Effector memory CD8-positive, alpha-beta T cell (primary cell): ENCODE results near the gene DNAJB6.

Experiments
- ATAC-seq: fragments of 150-1000 bp; cut with Tn5 transposase; replicated peaks from 2 replicates; pipeline ENCODE4 v1.10.0; 2021; ENCODE audit warnings: mild to moderate bottlenecking, moderate library complexity
- DNase-seq, 3 experiments: peaks; one replicate each; pipeline ENCODE4 v3.0.0; 2021
- H3K27ac Mint-ChIP-seq, 2 donors: one replicate each; pipeline ENCODE4 v1.8.0; 2022; ENCODE audit warnings: mild to moderate bottlenecking in 2 of 2, mixed read lengths in 2 of 2, moderate library complexity in 2 of 2
- H3K27me3 Mint-ChIP-seq, 2 donors: one replicate each; pipeline ENCODE4 v1.8.0; 2022; ENCODE audit warnings: mixed read lengths in 2 of 2
- H3K36me3 Mint-ChIP-seq: one replicate; pipeline ENCODE4 v1.8.0; 2022; ENCODE audit warnings: mild to moderate bottlenecking, moderate library complexity, mixed read lengths; ENCODE audit not compliant: insufficient read depth
- H3K4me1 Mint-ChIP-seq, 2 donors: one replicate each; pipeline ENCODE4 v1.8.0; 2022; ENCODE audit warnings: low read depth in 2 of 2, mixed read lengths in 2 of 2
- H3K4me3 Mint-ChIP-seq, 2 donors: one replicate each; pipeline ENCODE4 v1.8.0; 2022; ENCODE audit warnings: mild to moderate bottlenecking in 2 of 2, mixed read lengths in 2 of 2, moderate library complexity in 2 of 2
- H3K9me3 Mint-ChIP-seq, 2 donors: one replicate each; pipeline ENCODE4 v1.8.0; 2022; ENCODE audit warnings: mixed read lengths in 2 of 2

DNAJB6 gene

DNA sequence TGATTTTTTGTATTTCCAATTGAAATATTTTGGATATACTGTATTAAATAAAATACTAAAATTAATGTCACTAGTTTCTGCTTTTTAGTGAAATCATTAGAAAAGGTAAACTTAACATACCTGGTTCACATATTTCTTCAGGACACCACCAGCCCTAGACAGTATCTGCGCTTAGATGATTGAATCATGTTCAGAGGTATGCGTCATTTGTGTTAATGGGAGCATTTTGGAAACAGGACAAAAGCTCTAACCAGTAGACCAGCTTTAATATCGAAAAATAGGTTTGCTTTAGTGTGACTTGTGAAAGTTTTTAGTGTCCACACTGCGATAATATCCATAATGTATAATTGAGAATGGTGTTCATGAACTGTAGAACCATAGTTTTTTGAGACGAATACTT is 47.1 kb downstream of the DNAJB6 start:
- Mint-ChIP-seq H3K27me3 (no peaks in the 10 kb centered on the region), H3K4me1 (peaks cover 24 to 26% of the 10 kb centered on the region in 2 donors), H3K36me3 (peaks cover 87% of the 10 kb centered on the region), H3K27ac (peak overlapping the region in 1 of 2 donors; percentile 59), H3K9me3 (no peaks in the 10 kb centered on the region), H3K4me3 (no peak overlapping the region)
- no peak for ATAC-seq
- no peak for DNase-seq

DNA sequence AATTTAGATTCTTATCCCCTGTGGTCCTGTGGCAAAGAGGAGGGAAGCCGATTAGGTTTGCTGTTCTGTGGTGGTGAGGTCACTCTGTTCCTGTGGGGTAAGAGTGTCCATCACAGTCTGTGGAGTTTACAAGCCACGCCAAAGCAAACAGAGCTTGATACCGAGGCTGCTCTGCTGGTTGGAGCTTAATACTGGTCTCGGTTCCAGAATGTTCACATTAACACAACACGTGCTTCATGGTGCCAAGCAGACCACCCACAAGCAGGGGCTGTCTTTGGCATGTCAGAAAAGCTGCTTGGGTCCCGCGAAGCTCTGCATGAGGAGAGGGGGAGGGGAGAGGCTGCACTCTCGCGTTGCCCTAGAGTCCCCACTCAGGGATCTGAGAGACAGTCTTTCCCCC is 47.5 kb downstream of the DNAJB6 start:
- H3K36me3 Mint-ChIP-seq, result peaks cover 87% of the 10 kb centered on the region
- peak overlapping the region in 1 of 2 donors; percentile 59 for H3K27ac Mint-ChIP-seq
- no peak for DNase-seq
- no peak for ATAC-seq
- H3K4me3 Mint-ChIP-seq, result no peak overlapping the region
- peaks cover 23 to 26% of the 10 kb centered on the region in 2 donors for H3K4me1 Mint-ChIP-seq
- no peaks in the 10 kb centered on the region for H3K27me3 Mint-ChIP-seq
- H3K9me3 Mint-ChIP-seq, result no peaks in the 10 kb centered on the region

- Mint-ChIP-seq H3K9me3 (no peaks in the 10 kb centered on the region), H3K4me3 (peak overlapping the region; percentile 26 to 28), H3K36me3 (peaks cover 88% of the 10 kb centered on the region), H3K4me1 (peaks cover 31 to 40% of the 10 kb centered on the region in 2 donors), H3K27me3 (no peaks in the 10 kb centered on the region), H3K27ac (peak overlapping the region; percentile 67 to 89)
- DNase-seq, result peak; percentile 88 to 91 (median 88)
- peak; percentile 91 for ATAC-seq
Observed at GRCh38 chr7:157386979-157387800, 50.4 kb downstream of the DNAJB6 start.

GRCh38 chr7:157388301-157388700 is 51.5 kb downstream of the DNAJB6 start:
- H3K36me3 Mint-ChIP-seq, result peaks cover 87% of the 10 kb centered on the region
- DNase-seq (no peak), ATAC-seq (no peak)
- H3K27ac Mint-ChIP-seq, result no peak overlapping the region
- no peaks in the 10 kb centered on the region for H3K27me3 Mint-ChIP-seq
- H3K4me1 Mint-ChIP-seq, result peaks cover 31 to 44% of the 10 kb centered on the region in 2 donors
- no peaks in the 10 kb centered on the region for H3K9me3 Mint-ChIP-seq
- no peak overlapping the region for H3K4me3 Mint-ChIP-seq

GRCh38 chr7:157389951-157390730 is 53.3 kb downstream of the DNAJB6 start:
- no peaks in the 10 kb centered on the region for H3K27me3 Mint-ChIP-seq
- DNase-seq (no peak), ATAC-seq (peak; percentile 54)
- H3K4me1 Mint-ChIP-seq, result peaks cover 31 to 44% of the 10 kb centered on the region in 2 donors
- H3K27ac Mint-ChIP-seq, result peak overlapping the region; percentile 59 to 85
- peaks cover 76% of the 10 kb centered on the region for H3K36me3 Mint-ChIP-seq
- H3K4me3 Mint-ChIP-seq, result peak overlapping the region; percentile 77 to 80
- H3K9me3 Mint-ChIP-seq, result no peaks in the 10 kb centered on the region

- peaks cover 31 to 44% of the 10 kb centered on the region in 2 donors for H3K4me1 Mint-ChIP-seq
- H3K27me3 Mint-ChIP-seq, result no peaks in the 10 kb centered on the region
- DNase-seq (no peak), ATAC-seq (no peak)
- peak overlapping the region in 1 of 2 donors; percentile 17 for H3K27ac Mint-ChIP-seq
- peaks cover 75% of the 10 kb centered on the region for H3K36me3 Mint-ChIP-seq
- peak overlapping the region; percentile 77 to 80 for H3K4me3 Mint-ChIP-seq
- no peaks in the 10 kb centered on the region for H3K9me3 Mint-ChIP-seq
Observed at GRCh38 chr7:157391036-157391710, 54.4 kb downstream of the DNAJB6 start.

GRCh38 chr7:157392256-157393037 is 55.6 kb downstream of the DNAJB6 start:
- Mint-ChIP-seq H3K27ac (peak overlapping the region in 1 of 2 donors; percentile 57), H3K9me3 (no peaks in the 10 kb centered on the region), H3K36me3 (peaks cover 68% of the 10 kb centered on the region), H3K4me3 (peak overlapping the region in 1 of 2 donors; percentile 12), H3K4me1 (peaks cover 26 to 34% of the 10 kb centered on the region in 2 donors), H3K27me3 (no peaks in the 10 kb centered on the region)
- no peak for ATAC-seq
- no peak for DNase-seq

GRCh38 chr7:157394246-157395191 is 57.7 kb downstream of the DNAJB6 start:
- ATAC-seq (no peak), DNase-seq (no peak)
- H3K9me3 Mint-ChIP-seq, result no peaks in the 10 kb centered on the region
- peak overlapping the region in 1 of 2 donors; percentile 38 for H3K27ac Mint-ChIP-seq
- H3K4me1 Mint-ChIP-seq, result peaks cover 24 to 32% of the 10 kb centered on the region in 2 donors
- no peak overlapping the region for H3K4me3 Mint-ChIP-seq
- no peaks in the 10 kb centered on the region for H3K27me3 Mint-ChIP-seq
- H3K36me3 Mint-ChIP-seq, result peaks cover 50% of the 10 kb centered on the region

- DNase-seq (no peak), ATAC-seq (no peak)
- Mint-ChIP-seq H3K27ac (no peak overlapping the region), H3K9me3 (no peaks in the 10 kb centered on the region), H3K4me1 (peaks cover 17 to 27% of the 10 kb centered on the region in 2 donors), H3K4me3 (no peak overlapping the region), H3K36me3 (peaks cover 47% of the 10 kb centered on the region), H3K27me3 (no peaks in the 10 kb centered on the region)
Observed at GRCh38 chr7:157395206-157395605, 58.4 kb downstream of the DNAJB6 start.

DNA sequence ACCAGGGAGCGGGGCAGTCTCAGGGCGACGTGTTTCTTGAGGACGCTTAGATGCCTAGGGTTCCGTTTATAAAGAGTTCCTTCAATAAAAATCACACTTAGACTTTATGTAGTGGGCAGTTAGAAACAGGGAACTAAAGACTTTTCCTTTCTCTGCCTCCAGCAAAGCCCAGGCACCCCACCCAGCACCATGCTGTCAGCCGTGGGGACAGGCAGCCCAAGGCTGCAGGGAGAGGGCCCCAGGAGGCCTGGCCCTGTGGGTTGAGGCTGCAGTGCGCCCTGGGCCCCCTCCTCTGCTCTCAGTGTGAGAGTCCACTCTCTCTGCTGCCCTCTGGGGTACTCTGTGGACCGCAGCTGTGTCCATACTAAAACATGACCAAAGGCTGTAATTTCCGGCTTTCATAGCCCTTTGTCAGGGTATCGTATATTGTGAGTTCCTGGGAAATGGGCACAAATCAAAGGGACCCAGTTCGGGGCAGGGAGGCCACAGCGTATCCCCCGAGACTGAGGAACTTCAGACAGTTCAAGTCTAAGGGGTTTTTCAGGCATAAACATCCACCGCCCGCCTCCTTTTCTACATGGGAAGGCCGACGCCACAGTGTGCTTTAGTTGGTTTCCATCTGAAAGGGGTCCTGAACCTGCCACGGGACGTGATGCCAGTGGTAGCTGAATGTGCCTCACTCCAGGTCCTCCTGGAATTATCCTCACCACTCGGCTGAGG is 59.7 kb downstream of the DNAJB6 start:
- Mint-ChIP-seq H3K27ac (no peak overlapping the region), H3K4me3 (no peak overlapping the region), H3K4me1 (peaks cover 14 to 20% of the 10 kb centered on the region in 2 donors), H3K9me3 (no peaks in the 10 kb centered on the region), H3K27me3 (no peaks in the 10 kb centered on the region), H3K36me3 (peaks cover 44% of the 10 kb centered on the region)
- DNase-seq, result no peak
- ATAC-seq, result no peak

- H3K27ac Mint-ChIP-seq, result peak overlapping the region in 1 of 2 donors; percentile 32
- no peaks in the 10 kb centered on the region for H3K9me3 Mint-ChIP-seq
- H3K4me3 Mint-ChIP-seq, result no peak overlapping the region
- peaks cover 9 to 16% of the 10 kb centered on the region in 2 donors for H3K4me1 Mint-ChIP-seq
- ATAC-seq (no peak), DNase-seq (no peak)
- H3K36me3 Mint-ChIP-seq, result peaks cover 41% of the 10 kb centered on the region
- no peaks in the 10 kb centered on the region for H3K27me3 Mint-ChIP-seq
Observed at GRCh38 chr7:157397036-157397720, 60.4 kb downstream of the DNAJB6 start.
